Naive thymus-derived CD8-positive, alpha-beta T cell (primary cell): Measurements from ENCODE around the gene MYL4. TPM values are rescaled to one million over a fixed set of nuclear protein-coding genes. Genes with fewer than 3 reads are reported as not detected.
A peak's percentile ranks its signal among the peaks of the same experiment; 100 is the strongest.

ENCODE experiments used
- ATAC-seq, 2 donors: fragments of 150-1000 bp; cut with Tn5 transposase in 1 of 2; sonication (Bioruptor Pico), chemical (Tn5 transposase) in 1 of 2; 1 replicate in 1 of 2; 2 replicates in 1 of 2; pipeline ENCODE4 v1.10.0; 2021; ENCODE audit warnings: mild to moderate bottlenecking in 2 of 2, moderate library complexity in 2 of 2
- POLR2A ChIA-PET: fragments of 350-600 bp; sonication (Branson Sonifier 250); formaldehyde crosslinking; loops from one replicate; lab custom pipeline; 2021; ENCODE audit warnings: antibody characterized with exemption; lab: Charles Lee
- DNase-seq, 10 donors: peaks; one replicate each; pipeline versions ENCODE4 v3.0.0 to v3.0.0-alpha.2; 2020 to 2022
- H3K27ac Mint-ChIP-seq, 10 donors: one replicate each; pipeline ENCODE4 v1.8.0; 2020 to 2022; ENCODE audit warnings: mild to moderate bottlenecking in 10 of 10, mixed read lengths in 10 of 10, moderate library complexity in 4 of 10, inconsistent platforms in 1 of 10
- H3K27me3 Mint-ChIP-seq, 5 donors: one replicate each; pipeline ENCODE4 v1.8.0; 2021 to 2022; ENCODE audit warnings: mixed read lengths in 5 of 5
- H3K36me3 Mint-ChIP-seq, 3 donors: one replicate each; pipeline ENCODE4 v1.8.0; 2020 to 2022; ENCODE audit warnings: mixed read lengths in 3 of 3, mild to moderate bottlenecking in 2 of 3, inconsistent platforms in 1 of 3
- H3K4me1 Mint-ChIP-seq, 4 donors: one replicate each; pipeline ENCODE4 v1.8.0; 2021 to 2022; ENCODE audit warnings: mixed read lengths in 4 of 4
- H3K4me3 Mint-ChIP-seq, 10 donors: one replicate each; pipeline ENCODE4 v1.8.0; 2020 to 2022; ENCODE audit warnings: mild to moderate bottlenecking in 10 of 10, mixed read lengths in 10 of 10, moderate library complexity in 6 of 10, inconsistent platforms in 1 of 10
- H3K9me3 Mint-ChIP-seq, 9 donors: one replicate each; pipeline ENCODE4 v1.8.0; 2020 to 2022; ENCODE audit warnings: mixed read lengths in 9 of 9, mild to moderate bottlenecking in 3 of 9, inconsistent platforms in 1 of 9, moderate library complexity in 1 of 9
- polyA plus RNA-seq, 3 donors: library from polyadenylated mRNA; unstranded; fragments of 300-500 nt; fragmentation: Illumina TruSeq; gene quantifications; one replicate each; pipeline ENCODE4 v1.2.3, GENCODE V29; 2021
- total RNA-seq, 8 experiments: library from RNA in 2 of 8; stranded (reverse) in 2 of 8; gene quantifications; one replicate each; pipeline ENCODE4 v1.2.3 and lab custom pipeline; 2021 to 2026

MYL4 gene
- total and polyA plus RNA-seq, 5 experiments from 2014 or later, result not detected

GRCh38 chr17:47238321-47239010 lies 29.3 kb downstream of the MYL4 start:
- POLR2A ChIA-PET, result interaction anchor here (0.7 kb wide), 1 partner anchor 16 kb away, joined by 3 read pairs; no protein-coding TSS in a partner anchor
- ATAC-seq (no peak), DNase-seq (no peak)
- Mint-ChIP-seq H3K4me1 (peaks cover 2 to 11% (median 4%) of the 10 kb centered on the region in 4 donors), H3K27ac (no peak overlapping the region), H3K36me3 (no peaks in the 10 kb centered on the region), H3K27me3 (peaks cover 0 to 4% (median 2%) of the 10 kb centered on the region in 5 donors), H3K9me3 (no peaks in the 10 kb centered on the region), H3K4me3 (no peak overlapping the region)

- Mint-ChIP-seq H3K4me1 (peaks cover 2 to 14% (median 5%) of the 10 kb centered on the region in 4 donors), H3K4me3 (no peak overlapping the region), H3K36me3 (no peaks in the 10 kb centered on the region), H3K27me3 (peaks cover 3 to 11% (median 7%) of the 10 kb centered on the region in 5 donors), H3K27ac (no peak overlapping the region), H3K9me3 (no peaks in the 10 kb centered on the region)
- POLR2A ChIA-PET, result no interaction called here
- ATAC-seq (no peak), DNase-seq (no peak)
Measured at GRCh38 chr17:47239619-47239966, 30.4 kb downstream of the MYL4 start.

GRCh38 chr17:47239967-47240651 lies 31.0 kb downstream of the MYL4 start:
- Mint-ChIP-seq H3K4me3 (no peak overlapping the region), H3K4me1 (peaks cover 2 to 14% (median 5%) of the 10 kb centered on the region in 4 donors), H3K27me3 (peaks cover 5 to 16% (median 10%) of the 10 kb centered on the region in 5 donors), H3K36me3 (no peaks in the 10 kb centered on the region), H3K9me3 (no peaks in the 10 kb centered on the region), H3K27ac (peak overlapping the region in 1 of 10 donors; percentile 20)
- DNase-seq (no peak), ATAC-seq (no peak)
- POLR2A ChIA-PET, result no interaction called here

DNA sequence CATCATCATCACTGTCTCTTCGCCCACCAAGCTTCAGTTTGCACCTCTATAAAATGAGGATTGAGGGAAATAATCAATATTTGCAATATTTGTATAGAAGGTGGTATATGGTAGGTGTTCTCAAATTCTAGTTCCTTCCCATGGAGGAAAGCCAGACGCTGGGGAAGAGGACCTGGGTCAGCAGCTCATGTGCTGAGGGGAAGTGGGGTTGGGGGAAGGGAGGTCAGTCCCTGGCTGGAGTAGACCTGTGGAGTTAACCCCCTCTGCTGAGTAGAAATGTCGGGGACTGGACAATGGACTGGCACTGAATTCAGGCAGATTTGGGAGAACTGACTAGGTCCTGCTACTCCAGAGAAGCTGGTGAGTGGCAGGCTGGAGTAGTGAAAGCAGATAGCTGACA lies 31.7 kb downstream of the MYL4 start:
- H3K27ac Mint-ChIP-seq, result no peak overlapping the region
- peaks cover 5 to 23% (median 11%) of the 10 kb centered on the region in 5 donors for H3K27me3 Mint-ChIP-seq
- POLR2A ChIA-PET, result interaction anchor here (0.9 kb wide), 1 partner anchor 20 kb away, joined by 5 read pairs; no protein-coding TSS in a partner anchor
- peaks cover 2 to 14% (median 5%) of the 10 kb centered on the region in 4 donors for H3K4me1 Mint-ChIP-seq
- ATAC-seq, result no peak
- no peak for DNase-seq
- no peak overlapping the region for H3K4me3 Mint-ChIP-seq
- no peaks in the 10 kb centered on the region for H3K9me3 Mint-ChIP-seq
- no peaks in the 10 kb centered on the region for H3K36me3 Mint-ChIP-seq

DNA sequence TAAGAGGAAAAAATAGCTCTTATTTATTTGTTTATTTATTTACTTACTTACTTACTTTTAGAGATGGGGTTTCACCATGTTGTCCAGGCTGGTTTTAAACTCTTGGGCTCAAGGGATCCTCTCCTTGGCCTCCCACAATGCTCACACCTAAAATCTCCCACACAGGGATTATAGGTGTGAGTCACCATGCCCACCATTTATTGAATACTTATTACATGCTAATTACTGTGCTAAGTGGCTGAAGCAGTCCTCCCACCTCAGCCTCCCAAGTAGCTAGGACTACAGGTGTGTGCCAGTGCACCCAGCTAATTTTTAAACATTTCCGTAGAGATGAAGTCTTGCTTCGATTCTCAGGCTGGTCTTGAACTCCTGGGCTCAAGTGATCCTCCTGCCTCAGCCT lies 33.5 kb downstream of the MYL4 start:
- POLR2A ChIA-PET, result no interaction called here
- Mint-ChIP-seq H3K4me3 (no peak overlapping the region), H3K4me1 (peaks cover 2 to 14% (median 5%) of the 10 kb centered on the region in 4 donors), H3K36me3 (no peaks in the 10 kb centered on the region), H3K9me3 (no peaks in the 10 kb centered on the region), H3K27ac (no peak overlapping the region), H3K27me3 (peaks cover 9 to 35% (median 18%) of the 10 kb centered on the region in 5 donors)
- DNase-seq (no peak), ATAC-seq (no peak)

DNA sequence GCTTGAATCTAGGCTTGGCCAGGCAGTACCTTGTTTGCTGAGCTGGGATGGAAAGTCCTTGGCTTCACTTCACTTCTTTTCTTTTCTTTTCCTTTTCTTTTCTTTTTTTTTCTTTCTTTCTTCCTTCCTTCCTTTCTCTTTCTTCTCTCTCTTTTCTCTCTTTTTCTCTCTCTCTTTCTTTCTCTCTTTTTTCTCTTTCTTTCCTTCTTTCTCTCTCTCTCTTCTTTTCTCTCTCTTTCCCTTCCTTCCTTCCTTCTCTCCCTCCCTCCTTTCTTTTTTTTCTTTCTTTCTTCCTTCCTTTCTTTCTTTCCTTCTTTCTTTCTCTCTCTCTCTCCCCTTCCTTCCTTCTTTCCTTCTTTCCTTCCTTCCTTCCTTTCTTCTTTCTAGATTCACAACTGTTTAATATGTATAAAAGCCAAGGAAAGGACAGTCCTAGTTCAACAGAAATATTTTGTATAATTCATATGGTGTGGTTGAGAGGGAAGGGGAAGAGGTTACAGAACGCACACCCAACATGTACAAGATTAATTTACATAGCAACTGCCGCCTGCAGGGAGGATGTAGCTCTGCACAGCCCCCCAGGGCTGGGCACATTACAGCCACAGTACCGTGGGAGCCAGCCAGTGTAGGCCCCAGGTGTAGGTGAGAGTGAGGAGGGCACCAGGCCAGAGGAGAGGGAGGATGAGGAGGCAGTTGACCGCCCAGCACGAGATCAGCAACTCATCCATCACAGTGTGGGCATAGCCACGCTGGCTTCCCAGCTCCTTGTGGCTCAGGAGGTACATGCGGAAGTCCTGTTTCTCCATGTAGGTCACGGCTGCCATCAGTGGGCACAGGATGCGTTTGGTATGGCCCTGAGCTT lies 34.8 kb downstream of the MYL4 start:
- Mint-ChIP-seq H3K4me3 (no peak overlapping the region), H3K36me3 (no peaks in the 10 kb centered on the region), H3K27me3 (peaks cover 14 to 35% (median 18%) of the 10 kb centered on the region in 5 donors), H3K4me1 (peaks cover 2 to 14% (median 5%) of the 10 kb centered on the region in 4 donors), H3K9me3 (no peaks in the 10 kb centered on the region), H3K27ac (no peak overlapping the region)
- ATAC-seq (no peak), DNase-seq (no peak)
- POLR2A ChIA-PET, result no interaction called here

GRCh38 chr17:47244697-47245096 lies 35.5 kb downstream of the MYL4 start:
- H3K9me3 Mint-ChIP-seq, result no peaks in the 10 kb centered on the region
- H3K36me3 Mint-ChIP-seq, result no peaks in the 10 kb centered on the region
- POLR2A ChIA-PET, result no interaction called here
- H3K4me1 Mint-ChIP-seq, result peaks cover under 1 to 10% (median 2%) of the 10 kb centered on the region in 4 donors
- ATAC-seq, result no peak
- no peak overlapping the region for H3K27ac Mint-ChIP-seq
- no peak for DNase-seq
- H3K27me3 Mint-ChIP-seq, result peaks cover 14 to 35% (median 18%) of the 10 kb centered on the region in 5 donors
- H3K4me3 Mint-ChIP-seq, result no peak overlapping the region

- no peaks in the 10 kb centered on the region for H3K36me3 Mint-ChIP-seq
- ATAC-seq, result no peak
- H3K9me3 Mint-ChIP-seq, result no peaks in the 10 kb centered on the region
- H3K4me1 Mint-ChIP-seq, result peaks cover 0 to 3% (median 2%) of the 10 kb centered on the region in 4 donors
- DNase-seq, result no peak
- H3K27me3 Mint-ChIP-seq, result peaks cover 15 to 41% (median 18%) of the 10 kb centered on the region in 5 donors
- no peak overlapping the region for H3K27ac Mint-ChIP-seq
- POLR2A ChIA-PET, result no interaction called here
- no peak overlapping the region for H3K4me3 Mint-ChIP-seq
Measured at GRCh38 chr17:47246120-47246519, 37.0 kb downstream of the MYL4 start.

- Mint-ChIP-seq H3K9me3 (no peaks in the 10 kb centered on the region), H3K27me3 (peaks cover 18 to 59% (median 33%) of the 10 kb centered on the region in 5 donors), H3K4me1 (peaks cover 6 to 15% (median 9%) of the 10 kb centered on the region in 4 donors), H3K4me3 (no peak overlapping the region), H3K27ac (no peak overlapping the region), H3K36me3 (no peaks in the 10 kb centered on the region)
- DNase-seq (no peak), ATAC-seq (no peak)
- POLR2A ChIA-PET, result no interaction called here
Measured at GRCh38 chr17:47250855-47251254, 41.7 kb downstream of the MYL4 start.

- Mint-ChIP-seq H3K27me3 (peaks cover 22 to 59% (median 34%) of the 10 kb centered on the region in 5 donors), H3K4me3 (no peak overlapping the region)
- POLR2A ChIA-PET, result no interaction called here
Measured at GRCh38 chr17:47251421-47251940, 42.3 kb downstream of the MYL4 start.

DNA sequence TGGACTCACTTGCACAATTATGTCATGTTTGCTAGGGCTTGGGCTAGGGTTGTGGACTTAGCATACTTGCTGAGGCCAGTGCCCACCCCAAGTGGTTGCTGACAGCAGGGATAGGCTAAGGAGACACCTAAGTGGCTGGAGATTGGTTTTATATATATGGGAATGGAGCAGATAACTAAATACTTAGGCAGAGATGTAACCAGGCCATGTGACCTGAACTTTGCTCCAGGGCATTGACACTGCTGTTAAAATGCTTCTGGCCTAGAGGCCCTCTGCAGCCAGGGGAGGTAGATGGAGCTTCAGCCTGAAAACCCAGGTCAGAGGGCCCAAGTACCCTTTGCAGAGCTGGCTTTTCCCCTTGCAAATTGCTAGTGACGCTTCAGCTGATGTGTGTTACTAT lies 43.1 kb downstream of the MYL4 start:
- POLR2A ChIA-PET, result no interaction called here
- no peaks in the 10 kb centered on the region for H3K9me3 Mint-ChIP-seq
- no peaks in the 10 kb centered on the region for H3K36me3 Mint-ChIP-seq
- no peak for DNase-seq
- H3K27ac Mint-ChIP-seq, result no peak overlapping the region
- H3K27me3 Mint-ChIP-seq, result peaks cover 23 to 61% (median 37%) of the 10 kb centered on the region in 5 donors
- ATAC-seq, result no peak
- peaks cover 6 to 15% (median 10%) of the 10 kb centered on the region in 4 donors for H3K4me1 Mint-ChIP-seq
- H3K4me3 Mint-ChIP-seq, result peak overlapping the region in 9 of 10 donors; percentile 29 to 82 (median 67)

More at GRCh38 chr17:47251421-47251940, 42.3 kb downstream of the MYL4 start:
- H3K36me3 Mint-ChIP-seq, result no peaks in the 10 kb centered on the region
- H3K27ac Mint-ChIP-seq, result no peak overlapping the region
- DNase-seq, result no peak
- no peak for ATAC-seq
- no peaks in the 10 kb centered on the region for H3K9me3 Mint-ChIP-seq
- peaks cover 6 to 15% (median 9%) of the 10 kb centered on the region in 4 donors for H3K4me1 Mint-ChIP-seq

DNA sequence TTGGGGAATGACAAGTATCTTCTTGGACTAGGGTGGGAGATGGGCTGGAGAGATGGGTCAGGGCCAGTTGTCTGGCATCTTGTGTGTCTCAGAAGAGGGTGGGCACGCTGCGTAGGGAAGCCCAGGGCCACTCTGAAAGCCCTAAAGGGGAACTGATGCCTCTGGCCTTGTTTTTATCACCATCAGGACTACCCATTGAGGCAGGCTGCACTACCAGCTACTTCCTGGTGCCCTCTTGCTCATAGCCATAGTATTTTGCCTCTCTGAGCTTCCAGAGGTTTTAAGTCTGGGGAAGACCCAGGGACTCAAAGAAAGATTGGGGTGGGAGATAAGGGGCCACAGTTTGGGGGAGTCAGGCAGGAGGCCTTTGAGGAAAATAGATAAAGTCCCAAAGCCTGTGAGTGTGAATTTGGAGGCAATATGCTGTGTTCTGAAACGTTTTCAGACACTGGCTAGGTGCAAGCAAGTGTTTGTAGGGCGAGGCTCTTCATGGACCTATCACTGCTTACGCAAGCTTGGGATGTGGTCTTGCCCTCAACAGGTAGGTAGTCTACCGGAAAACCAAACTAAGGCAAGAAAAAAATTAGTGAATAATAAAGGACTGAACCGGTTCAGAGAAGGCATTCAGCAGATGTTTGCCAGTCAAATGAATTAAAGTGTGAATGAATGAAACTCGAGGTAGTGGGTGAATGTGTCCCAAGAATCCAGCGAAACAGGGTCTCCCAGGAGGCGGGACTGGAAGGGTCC lies 43.8 kb downstream of the MYL4 start:
- H3K27me3 Mint-ChIP-seq, result peaks cover 28 to 68% (median 44%) of the 10 kb centered on the region in 5 donors
- POLR2A ChIA-PET, result no interaction called here
- peak overlapping the region; percentile 60 to 82 (median 70) for H3K4me3 Mint-ChIP-seq
- peaks cover 6 to 15% (median 10%) of the 10 kb centered on the region in 4 donors for H3K4me1 Mint-ChIP-seq
- DNase-seq (no peak), ATAC-seq (no peak)
- no peaks in the 10 kb centered on the region for H3K36me3 Mint-ChIP-seq
- peak overlapping the region in 1 of 10 donors; percentile 6 for H3K27ac Mint-ChIP-seq
- H3K9me3 Mint-ChIP-seq, result no peaks in the 10 kb centered on the region
